Heart right ventricle (tissue), 16 donors: ENCODE measurements around the gene DIP2C. TPM values are rescaled to one million over a fixed set of nuclear protein-coding genes. Genes with fewer than 3 reads are reported as not detected.
"Not testable (repeated sequence)": the region's sequence is repeated elsewhere in the genome, so short reads cannot be mapped to it uniquely, and the experiment has no call there.

Source experiments
- ATAC-seq, 8 donors: fragments of 200-7000 bp; cut with Tn5 transposase; one replicate each; pipeline ENCODE4 v1.9.1; 2020; ENCODE audit warnings: mild to moderate bottlenecking in 8 of 8, moderate library complexity in 8 of 8, moderate number of reproducible peaks in 1 of 8
- DNase-seq, 2 donors: peaks; one replicate each; pipeline ENCODE4 v3.0.0-alpha.2; 2020
- H3K27ac ChIP-seq, 10 donors: fragments of 200-600 bp; sonication (generic) in 2 of 10; one replicate each; pipeline versions ENCODE4 v1.5.0 to v1.8.0; 2020 to 2022; ENCODE audit warnings: mild to moderate bottlenecking in 3 of 10
- H3K27me3 ChIP-seq, 7 donors: fragments of 200-600 bp; one replicate each; pipeline ENCODE4 v1.8.0; 2021 to 2022; ENCODE audit warnings: mild to moderate bottlenecking in 2 of 7
- H3K36me3 ChIP-seq, 9 donors: fragments of 200-600 bp; sonication (generic) in 1 of 9; one replicate each; pipeline versions ENCODE4 v1.5.0 to v1.8.0; 2020 to 2022; ENCODE audit warnings: mild to moderate bottlenecking in 2 of 9
- H3K4me1 ChIP-seq, 9 donors: fragments of 200-600 bp; sonication (generic) in 1 of 9; one replicate each; pipeline versions ENCODE4 v1.5.0 to v1.8.0; 2020 to 2022; ENCODE audit warnings: mild to moderate bottlenecking in 4 of 9
- H3K4me3 ChIP-seq, 10 donors: fragments of 200-600 bp; sonication (generic) in 2 of 10; one replicate each; pipeline versions ENCODE4 v1.5.0 to v1.8.0; 2020 to 2022; ENCODE audit warnings: mild to moderate bottlenecking in 7 of 10, moderate library complexity in 2 of 10
- H3K9me3 ChIP-seq, 11 donors: fragments of 200-600 bp in 10 of 11; sonication (generic) in 2 of 11; one replicate each; pipeline versions ENCODE4 v1.5.0 to v1.8.0; 2013 to 2022; ENCODE audit warnings: mild to moderate bottlenecking in 2 of 11, control low read depth in 1 of 11, moderate library complexity in 1 of 11
- WGBS, 2 donors: extraction: QIAGEN DNeasy Blood & Tissue Kit; methylation state at CpG; one replicate each; pipeline ENCODE4 v1.1.7; 2013; ENCODE audit warnings: inconsistent platforms in 1 of 2; 5-methylcytosine and 5-hydroxymethylcytosine counted together
- intact Hi-C, 10 donors: fragments of 100-400 bp; cut with DNase I; formaldehyde crosslinking; loops; one replicate each; pipeline versions ENCODE4 v1.11.1 to v1.14.2; 2022
- polyA plus RNA-seq, 2 donors: library from polyadenylated mRNA; stranded (reverse); fragments of 200-250 nt; gene quantifications; one replicate each; pipeline ENCODE4 v1.2.3, GENCODE V29; 2013
- total RNA-seq, 10 donors: library from RNA; stranded (reverse); fragmentation: NEBNext Ultra II Directional in 3 of 10; extraction: Animal tissue kit (Norgen Biotek cat#: 25700) in 3 of 10; gene quantifications; one replicate each; pipeline versions ENCODE4 v1.2.1 to v1.2.4, GENCODE V29; 2021 to 2023
- TF ChIP-seq, protein P1 (sequence below), 9 donors: fragments of 200-600 bp; sonication (generic) in 2 of 9; IDR thresholded peaks; one replicate each; pipeline versions ENCODE4 v1.5.0 to v1.8.0; 2021 to 2022; ENCODE audit warnings: antibody characterized with exemption in 9 of 9, mild to moderate bottlenecking in 5 of 9, moderate library complexity in 1 of 9
- donor health status: Arrhythmogenic right ventricular cardiomyopathy.
- donor health status: ischemic (EF 13 %, LVEDD 7.1; RV severe dilation, severe dysfunction).
- donor health status: healthy with polysubstance abuse.
- donor health status: DM: no; HTN: yes; CAD: no.
- donor health status: DM: no; HTN: no; CAD: no.
- donor health status: ischemic (EF 25% LVEDD 6.9; RV normal size, moderate dysfunction).
- donor health status: ischemic (EF 25% LVEDD 5.7; RV mildly dilated, moderate dysfunction).
- donor health status: healthy.
- donor health status: DM: yes; HTN: yes; CAD: no.
- donor health status: Ischemic cardiomyopathy.
- donor health status: ischemic (EF 35%, LVEDD 5.7; RV mildly dilated, moderate dysfunction).
- donor health status: nonischemic (EF 11% LVEDD 7.7; RV severe dilation, severe dysfunction).
- donor health status: DM: yes; HTN: yes; CAD: no.
- donor health status: PGD.
- donor health status: ischemic (EF 29% LVEDD 5.4; RV normal size, mild dysfunction).
- donor health status: nonischemic (EF 23%, LVEDD 6.1; RV moderate dilation, normal function).

DIP2C gene
- total and polyA plus RNA-seq, 12 donors, result 7.1 to 48.2 (median 33.7) TPM

DNA sequence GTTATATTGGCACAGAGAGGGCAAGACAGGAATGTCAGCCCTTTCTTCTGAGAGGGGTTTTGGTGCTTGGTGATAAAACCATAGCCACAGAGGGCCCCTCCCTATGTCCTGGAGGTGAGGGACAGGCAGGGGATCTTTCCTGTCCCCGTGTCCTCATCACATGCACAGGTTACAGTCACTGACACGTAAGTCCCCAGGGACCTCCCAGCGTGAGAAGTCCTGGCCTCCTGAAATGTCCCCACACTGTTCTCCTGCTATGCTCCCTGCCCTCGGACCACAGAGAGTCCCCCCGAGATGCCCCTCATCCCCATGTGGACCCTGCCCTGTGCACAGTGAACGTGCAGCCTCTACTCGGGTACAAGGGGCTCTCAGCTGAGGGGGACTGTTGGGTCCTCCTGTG is 293.8 kb downstream of the DIP2C start:
- TF ChIP-seq, protein P1, sequence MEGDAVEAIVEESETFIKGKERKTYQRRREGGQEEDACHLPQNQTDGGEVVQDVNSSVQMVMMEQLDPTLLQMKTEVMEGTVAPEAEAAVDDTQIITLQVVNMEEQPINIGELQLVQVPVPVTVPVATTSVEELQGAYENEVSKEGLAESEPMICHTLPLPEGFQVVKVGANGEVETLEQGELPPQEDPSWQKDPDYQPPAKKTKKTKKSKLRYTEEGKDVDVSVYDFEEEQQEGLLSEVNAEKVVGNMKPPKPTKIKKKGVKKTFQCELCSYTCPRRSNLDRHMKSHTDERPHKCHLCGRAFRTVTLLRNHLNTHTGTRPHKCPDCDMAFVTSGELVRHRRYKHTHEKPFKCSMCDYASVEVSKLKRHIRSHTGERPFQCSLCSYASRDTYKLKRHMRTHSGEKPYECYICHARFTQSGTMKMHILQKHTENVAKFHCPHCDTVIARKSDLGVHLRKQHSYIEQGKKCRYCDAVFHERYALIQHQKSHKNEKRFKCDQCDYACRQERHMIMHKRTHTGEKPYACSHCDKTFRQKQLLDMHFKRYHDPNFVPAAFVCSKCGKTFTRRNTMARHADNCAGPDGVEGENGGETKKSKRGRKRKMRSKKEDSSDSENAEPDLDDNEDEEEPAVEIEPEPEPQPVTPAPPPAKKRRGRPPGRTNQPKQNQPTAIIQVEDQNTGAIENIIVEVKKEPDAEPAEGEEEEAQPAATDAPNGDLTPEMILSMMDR (IDR thresholded peaks at IDR 0.05), result no peak
- no peak overlapping the region for H3K4me3 ChIP-seq
- no peaks in the 10 kb centered on the region for H3K27me3 ChIP-seq
- DNase-seq, result no peak
- 67 to 85% methylated on average over 7 of the region's 7 CpGs for WGBS, 2 donors
- intact Hi-C loops, result no loop called here
- no peaks in the 10 kb centered on the region for H3K9me3 ChIP-seq
- peaks cover 0 to 40% (median 23%) of the 10 kb centered on the region in 9 donors for H3K4me1 ChIP-seq
- peak in 2 of 8 donors; percentile 5 to 19 for ATAC-seq
- H3K36me3 ChIP-seq, result peaks cover 0 to 25% (median 0%) of the 10 kb centered on the region in 9 donors
- H3K27ac ChIP-seq, result peak overlapping the region in 4 of 10 donors; percentile 19 to 41 (median 27)

DNA sequence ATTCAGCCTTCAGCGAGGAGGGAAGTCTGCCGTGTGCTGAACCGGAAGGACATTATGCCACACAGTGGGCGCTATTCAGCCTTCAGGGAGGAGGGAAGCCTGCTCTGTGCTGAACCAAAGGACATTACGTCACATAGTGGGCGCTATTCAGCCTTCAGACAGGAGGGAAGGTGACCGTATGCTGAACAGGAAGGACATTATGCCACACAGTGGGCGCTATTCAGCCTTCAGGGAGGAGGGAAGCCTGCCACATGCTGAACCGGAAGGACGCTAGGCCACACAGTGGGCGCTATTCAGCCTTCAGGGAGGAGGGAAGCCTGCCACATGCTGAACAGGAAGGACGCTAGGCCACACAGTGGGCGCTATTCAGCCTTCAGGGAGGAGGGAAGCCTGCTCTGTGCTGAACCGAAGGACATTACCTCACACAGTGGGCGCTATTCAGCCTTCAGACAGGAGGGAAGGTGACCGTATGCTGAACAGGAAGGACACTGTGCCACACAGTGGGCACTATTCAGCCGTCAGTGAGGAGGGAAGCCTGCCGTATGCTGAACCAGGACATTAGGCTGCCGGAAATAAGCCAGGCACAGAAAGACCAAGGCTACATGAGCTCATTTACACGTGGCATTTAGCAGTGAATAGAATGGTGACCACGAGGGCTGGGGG is 294.9 kb downstream of the DIP2C start:
- 76 to 79% methylated on average over 21 of the region's 21 CpGs for WGBS, 2 donors
- Histone ChIP-seq H3K27ac (peak overlapping the region in 7 of 10 donors; percentile 29 to 62 (median 58)), H3K4me1 (peaks cover 0 to 40% (median 23%) of the 10 kb centered on the region in 9 donors), H3K36me3 (peaks cover 0 to 28% (median 10%) of the 10 kb centered on the region in 9 donors)
- H3K9me3 ChIP-seq, DNase-seq, H3K27me3 ChIP-seq, intact Hi-C loops, H3K4me3 ChIP-seq: not testable (repeated sequence)
- peak in 7 of 8 donors; percentile 30 to 75 (median 57) for ATAC-seq

DNA sequence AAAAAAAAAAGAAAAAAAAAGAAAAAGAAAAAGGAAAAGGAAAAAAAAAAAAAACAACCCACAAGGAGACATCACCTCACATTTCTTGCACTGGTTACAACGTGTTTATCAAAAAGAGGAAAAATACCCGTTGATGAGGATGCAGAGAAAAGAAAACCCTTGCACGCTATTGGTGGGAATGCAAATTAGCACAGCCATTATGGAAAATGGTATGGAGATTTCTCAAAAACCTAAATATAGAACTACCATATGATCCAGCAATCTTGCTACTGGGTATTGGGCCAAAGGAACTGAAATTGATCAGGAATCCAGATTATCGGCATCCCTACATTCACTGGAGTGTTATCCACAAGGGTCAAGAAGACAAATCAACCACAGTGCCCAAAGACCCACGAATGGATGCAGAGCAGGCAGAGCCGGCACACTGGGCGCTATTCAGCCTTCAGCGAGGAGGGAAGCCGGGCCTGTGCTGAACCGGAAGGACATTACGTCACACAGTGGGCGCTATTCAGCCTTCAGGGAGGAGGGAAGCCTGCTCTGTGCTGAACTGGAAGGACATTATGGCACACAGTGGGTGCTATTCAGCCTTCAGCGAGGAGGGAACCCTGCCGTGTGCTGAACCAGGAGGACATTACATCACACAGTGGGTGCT is 295.6 kb downstream of the DIP2C start:
- Histone ChIP-seq H3K9me3 (no peaks in the 10 kb centered on the region), H3K27ac (peak overlapping the region in 5 of 10 donors; percentile 29 to 62 (median 58)), H3K4me1 (peaks cover 0 to 40% (median 23%) of the 10 kb centered on the region in 9 donors), H3K36me3 (peaks cover 0 to 26% (median 16%) of the 10 kb centered on the region in 9 donors), H3K27me3 (no peaks in the 10 kb centered on the region), H3K4me3 (no peak overlapping the region)
- TF ChIP-seq, protein P1 (IDR thresholded peaks at IDR 0.05), result no peak
- DNase-seq, result no peak
- no peak for ATAC-seq
- intact Hi-C loops, result no loop called here
- 88 to 95% methylated on average over 14 of the region's 14 CpGs for WGBS, 2 donors

DNA sequence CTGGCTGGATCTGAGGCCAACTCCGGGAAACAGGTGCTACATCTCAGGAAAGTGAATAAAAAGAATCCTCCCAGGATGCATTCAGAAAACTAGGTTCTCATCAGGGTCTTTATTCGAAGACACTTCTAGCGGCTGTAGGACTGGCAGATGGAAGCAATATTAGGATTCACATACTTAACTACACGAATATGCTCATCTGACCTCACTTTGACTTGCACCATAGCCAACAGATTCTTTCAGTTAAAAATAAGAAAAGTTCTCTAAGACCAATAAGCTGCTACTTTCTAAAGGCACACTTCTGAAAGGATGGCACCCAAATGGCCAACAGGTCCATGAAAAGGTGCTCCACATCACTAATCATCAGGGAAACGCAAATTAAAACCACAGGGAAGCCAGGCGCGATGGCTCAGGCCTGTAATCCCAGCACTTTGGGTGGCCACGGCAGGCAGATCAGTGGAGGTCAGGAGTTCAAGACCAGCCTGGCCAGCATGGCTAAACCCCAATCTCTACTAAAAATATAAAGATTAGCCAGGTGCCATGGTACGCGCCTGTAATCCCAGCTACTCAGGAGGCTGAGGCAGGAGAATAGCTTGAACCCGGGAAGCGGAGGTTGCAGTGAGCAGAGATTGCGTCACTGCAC is 296.2 kb downstream of the DIP2C start:
- no peaks in the 10 kb centered on the region for H3K9me3 ChIP-seq
- peaks cover 0 to 40% (median 23%) of the 10 kb centered on the region in 9 donors for H3K4me1 ChIP-seq
- H3K27me3 ChIP-seq, result no peaks in the 10 kb centered on the region
- H3K27ac ChIP-seq, result no peak overlapping the region
- DNase-seq, result no peak
- intact Hi-C loops, result no loop called here
- WGBS, 2 donors, result 95 to 96% methylated on average over 13 of the region's 13 CpGs
- H3K4me3 ChIP-seq, result no peak overlapping the region
- no peak for ATAC-seq
- H3K36me3 ChIP-seq, result peaks cover 0 to 27% (median 16%) of the 10 kb centered on the region in 9 donors
- TF ChIP-seq, protein P1 (IDR thresholded peaks at IDR 0.05), result no peak
